Endothelial cell of hepatic sinusoid (primary cell): Measurements from ENCODE around the gene ABCG8.

Experiments
- in situ Hi-C: cut with HindIII; loops from 2 replicates; pipeline ENCODE4 v1.10.0; 2017; ENCODE audit warnings: low sequenced_read_pairs

Gene ABCG8

DNA sequence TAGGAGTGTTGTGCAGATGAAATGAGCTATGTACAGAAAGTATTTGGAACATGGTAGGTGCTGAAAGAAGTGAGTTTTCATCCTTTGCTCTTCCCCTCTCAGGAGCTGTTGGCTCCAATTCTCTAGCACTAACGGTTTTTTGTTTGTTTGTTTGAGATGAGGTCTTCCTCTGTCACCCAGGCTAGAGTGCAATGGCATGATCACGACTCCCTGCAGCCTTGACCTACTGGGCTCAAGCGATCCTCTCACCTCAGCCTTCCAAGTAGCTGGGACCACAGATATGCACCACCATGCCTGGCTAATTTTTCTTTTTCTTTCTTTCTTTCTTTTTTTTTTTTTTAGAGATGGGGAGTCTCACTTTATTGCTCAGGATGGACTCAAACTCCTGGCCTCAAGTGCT lies 12.9 kb upstream of the ABCG8 start:
- in situ Hi-C loops, result no loop called here

DNA sequence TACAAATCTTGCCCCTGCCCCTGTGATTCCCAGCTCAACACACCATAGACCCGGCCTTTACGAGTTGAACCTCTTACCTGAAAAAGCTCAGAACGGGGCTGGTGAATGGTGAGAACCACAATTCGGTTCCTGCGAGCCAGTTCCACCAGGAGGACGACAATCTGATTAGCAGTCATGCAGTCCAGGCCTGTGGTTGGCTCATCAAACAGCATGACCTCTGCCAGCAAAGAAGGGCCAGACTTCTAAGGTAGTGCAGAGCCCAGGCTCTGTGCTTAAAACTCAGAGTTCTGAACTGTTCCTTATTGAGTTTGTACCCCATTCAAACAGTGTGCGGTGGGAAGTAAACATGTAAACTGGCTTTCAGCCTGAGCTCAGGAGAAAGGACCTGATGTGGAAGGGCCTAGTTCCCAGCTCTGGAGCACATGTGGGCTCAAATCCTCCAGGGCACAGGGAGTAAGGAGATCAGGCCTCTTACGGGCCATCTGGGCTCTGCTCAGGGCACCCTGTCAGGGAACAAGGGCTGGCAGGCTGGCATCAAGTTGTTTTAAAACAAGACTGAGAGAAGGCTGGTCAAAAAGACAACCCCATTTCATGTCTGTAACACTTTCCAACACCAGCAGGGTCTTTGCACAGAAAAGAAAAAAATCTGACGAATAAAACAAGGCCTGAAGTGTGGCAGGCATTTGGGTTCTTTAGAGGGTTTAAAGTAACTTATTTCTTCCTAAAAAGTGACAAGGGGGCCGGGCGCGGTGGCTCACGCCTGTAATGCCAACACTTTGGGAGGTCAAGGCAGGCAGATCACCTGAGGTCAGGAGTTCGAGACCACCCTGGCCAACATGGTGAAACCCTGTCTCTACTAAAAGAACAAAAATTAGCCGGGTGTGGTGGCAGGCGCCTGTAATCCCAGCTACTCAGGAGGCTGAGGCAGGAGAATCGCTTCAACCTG lies 12.2 kb upstream of the ABCG8 start:
- in situ Hi-C loops, result no loop called here

DNA sequence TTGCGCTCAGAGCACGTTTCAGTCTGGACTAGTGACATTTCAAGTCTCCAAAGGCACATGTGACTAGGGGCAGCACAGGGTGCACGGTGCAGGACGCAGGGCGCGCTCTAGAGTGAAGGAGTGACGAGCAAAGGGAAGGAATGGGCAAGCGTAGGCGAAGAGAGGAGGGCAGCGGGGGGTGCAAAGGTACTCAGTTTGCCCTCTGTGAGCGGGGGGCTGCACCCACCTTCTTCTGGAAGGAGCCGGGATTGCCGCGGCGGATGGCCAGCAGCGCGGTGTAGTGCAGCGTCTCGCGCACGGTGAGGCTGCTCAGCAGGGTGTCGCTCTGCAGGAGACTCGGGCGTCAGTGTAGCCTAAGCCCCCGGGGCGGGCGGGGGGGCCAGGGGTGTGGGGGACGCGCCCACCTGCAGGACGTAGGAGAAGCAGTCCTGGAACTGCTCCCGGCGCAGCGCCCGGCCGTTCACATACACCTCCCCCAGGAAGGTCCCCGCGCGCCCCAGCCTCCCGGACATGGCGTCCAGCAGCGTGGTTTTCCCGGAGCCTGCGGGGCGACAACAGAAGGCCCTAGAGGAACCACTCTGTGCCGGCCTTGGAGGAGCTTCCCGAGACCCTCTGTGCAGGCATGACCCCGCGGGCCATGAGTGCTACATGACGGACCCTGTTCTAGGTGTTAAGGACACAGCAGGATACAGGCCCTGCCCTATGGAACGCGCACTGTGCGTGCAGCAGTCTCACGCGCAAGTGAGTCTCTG lies 7.1 kb upstream of the ABCG8 start:
- in situ Hi-C loops, result no loop called here

DNA sequence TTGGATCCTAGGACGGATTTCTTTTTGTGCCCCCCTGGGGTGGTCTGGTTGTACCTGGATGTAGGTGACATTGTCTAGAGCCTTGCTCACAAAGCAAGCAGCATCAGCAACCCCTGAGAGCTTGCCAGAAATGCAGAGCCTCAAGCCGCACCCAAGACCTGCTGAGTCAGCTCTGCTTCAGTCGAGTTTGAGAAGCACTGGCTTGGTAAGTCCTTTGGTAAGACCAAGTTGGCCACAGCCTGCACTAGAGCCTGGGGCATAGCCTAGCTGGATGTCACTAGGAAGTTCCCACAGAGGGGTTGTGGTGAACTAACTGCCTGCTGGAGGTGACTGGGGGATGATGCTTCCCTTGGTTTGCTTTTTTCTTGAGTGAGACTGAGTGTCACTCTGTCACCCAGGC lies 6.3 kb upstream of the ABCG8 start:
- in situ Hi-C loops, result no loop called here

DNA sequence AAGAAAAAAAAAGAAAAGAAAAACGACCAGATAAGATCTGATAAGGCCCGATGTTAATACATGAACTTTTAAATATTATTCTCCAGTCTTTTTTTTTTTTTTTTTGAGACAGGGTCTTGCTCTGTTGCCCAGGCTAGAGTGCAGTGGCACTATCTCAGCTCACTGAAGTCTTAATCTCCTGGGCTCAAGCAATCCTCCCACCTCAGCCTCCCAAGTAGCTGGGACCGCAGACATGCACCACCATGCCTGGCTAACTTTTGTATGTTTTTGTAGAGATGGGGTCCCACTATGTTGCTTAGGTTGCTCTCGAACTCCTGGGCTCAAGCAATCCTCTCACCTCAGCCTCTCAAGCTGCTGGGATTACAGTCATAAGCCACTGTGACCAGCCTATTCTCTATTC lies 1.7 kb upstream of the ABCG8 start:
- in situ Hi-C loops, result no loop called here

DNA sequence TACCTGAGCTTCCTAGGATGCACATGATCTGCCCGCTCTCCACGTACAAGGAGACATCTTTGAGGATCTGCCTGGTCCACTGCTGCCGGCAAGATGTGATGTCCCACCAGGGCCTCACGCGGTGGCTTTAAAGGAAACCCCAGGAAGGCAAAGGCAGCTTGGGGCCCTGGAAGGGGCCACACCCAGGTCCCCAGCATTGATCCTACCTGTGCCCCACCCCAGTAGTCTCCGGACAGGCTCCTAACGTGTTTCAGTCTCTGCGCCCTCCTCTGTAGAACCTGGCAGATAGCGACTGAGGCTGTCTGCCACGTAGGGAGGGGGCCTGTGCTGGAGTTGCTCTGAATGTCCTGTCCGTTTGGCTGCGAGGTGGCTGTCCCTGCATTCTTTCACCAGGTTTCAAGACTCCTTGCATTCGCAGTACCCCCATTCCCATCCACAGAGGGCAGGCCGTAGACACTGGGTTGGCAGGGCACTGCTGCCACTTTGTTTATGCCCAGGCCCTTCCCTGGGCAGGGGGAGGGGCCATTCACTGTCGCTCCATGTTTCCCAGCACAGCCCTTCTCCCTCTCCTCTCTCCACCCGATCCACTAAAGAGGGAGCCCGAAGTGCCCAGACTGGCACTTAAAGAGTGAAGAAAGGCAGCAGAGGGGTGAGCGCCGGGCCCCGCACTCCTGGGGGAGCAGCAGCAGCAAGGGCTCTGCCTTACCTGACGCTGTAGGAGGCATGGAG lies 776 bp upstream of the ABCG8 start:
- in situ Hi-C loops, result no loop called here

DNA sequence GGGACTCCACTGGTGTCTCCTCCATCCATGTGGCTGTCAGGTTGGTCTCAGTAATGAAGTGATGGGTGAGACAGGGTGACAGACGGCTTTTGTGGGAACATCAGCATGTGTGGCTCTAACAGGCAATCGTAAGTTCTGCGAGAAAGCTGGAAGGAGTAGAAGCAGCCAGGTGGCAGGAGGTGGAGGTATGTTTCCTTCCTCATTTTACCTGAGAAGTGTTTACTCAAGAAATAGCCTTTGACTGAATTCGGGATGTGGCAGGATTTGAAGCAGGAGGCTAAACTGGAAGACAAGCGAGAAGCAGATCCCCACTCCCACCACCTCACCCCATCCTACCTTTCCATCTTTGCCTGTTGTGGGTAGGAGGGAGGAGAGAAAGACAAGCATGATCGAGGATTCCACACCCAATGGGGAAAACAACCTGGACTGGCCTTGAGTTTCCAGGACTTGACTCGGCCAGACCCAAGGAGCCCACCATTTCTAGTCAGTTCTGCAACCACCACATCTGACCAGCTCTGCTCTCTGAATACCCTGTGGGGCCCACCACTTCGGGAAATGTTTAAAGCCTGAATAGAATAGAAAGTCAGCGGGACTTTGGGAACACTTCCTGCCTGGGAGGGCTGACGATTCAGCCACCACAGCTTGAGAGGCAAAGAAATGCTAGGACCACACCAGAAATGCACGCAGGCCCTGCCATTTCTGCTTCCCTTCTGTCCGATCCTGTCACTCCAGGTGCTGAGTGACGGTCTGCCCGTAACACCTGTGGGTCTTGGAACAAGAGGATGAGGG lies 1.2 kb downstream of the ABCG8 start:
- in situ Hi-C loops, result no loop called here

DNA sequence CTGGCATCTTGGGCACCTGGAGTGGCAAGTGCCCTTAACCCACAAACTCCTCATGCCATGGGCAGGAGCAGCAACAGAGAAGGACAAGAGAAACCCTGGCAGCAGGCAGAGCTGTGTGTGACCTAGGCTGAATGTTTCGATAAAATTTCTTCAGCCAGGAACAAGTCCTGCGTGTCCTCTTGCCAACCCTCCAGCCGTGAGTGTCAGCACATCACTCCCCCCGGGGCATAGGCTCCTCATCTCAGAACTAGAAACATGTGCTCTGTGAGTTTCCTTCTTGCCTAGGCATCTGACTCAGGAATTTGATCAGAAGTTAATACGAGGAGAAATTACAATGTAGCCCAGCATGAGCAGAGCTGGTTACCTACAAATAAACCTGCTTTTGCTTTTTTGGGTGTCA lies 2.2 kb downstream of the ABCG8 start:
- in situ Hi-C loops, result no loop called here

DNA sequence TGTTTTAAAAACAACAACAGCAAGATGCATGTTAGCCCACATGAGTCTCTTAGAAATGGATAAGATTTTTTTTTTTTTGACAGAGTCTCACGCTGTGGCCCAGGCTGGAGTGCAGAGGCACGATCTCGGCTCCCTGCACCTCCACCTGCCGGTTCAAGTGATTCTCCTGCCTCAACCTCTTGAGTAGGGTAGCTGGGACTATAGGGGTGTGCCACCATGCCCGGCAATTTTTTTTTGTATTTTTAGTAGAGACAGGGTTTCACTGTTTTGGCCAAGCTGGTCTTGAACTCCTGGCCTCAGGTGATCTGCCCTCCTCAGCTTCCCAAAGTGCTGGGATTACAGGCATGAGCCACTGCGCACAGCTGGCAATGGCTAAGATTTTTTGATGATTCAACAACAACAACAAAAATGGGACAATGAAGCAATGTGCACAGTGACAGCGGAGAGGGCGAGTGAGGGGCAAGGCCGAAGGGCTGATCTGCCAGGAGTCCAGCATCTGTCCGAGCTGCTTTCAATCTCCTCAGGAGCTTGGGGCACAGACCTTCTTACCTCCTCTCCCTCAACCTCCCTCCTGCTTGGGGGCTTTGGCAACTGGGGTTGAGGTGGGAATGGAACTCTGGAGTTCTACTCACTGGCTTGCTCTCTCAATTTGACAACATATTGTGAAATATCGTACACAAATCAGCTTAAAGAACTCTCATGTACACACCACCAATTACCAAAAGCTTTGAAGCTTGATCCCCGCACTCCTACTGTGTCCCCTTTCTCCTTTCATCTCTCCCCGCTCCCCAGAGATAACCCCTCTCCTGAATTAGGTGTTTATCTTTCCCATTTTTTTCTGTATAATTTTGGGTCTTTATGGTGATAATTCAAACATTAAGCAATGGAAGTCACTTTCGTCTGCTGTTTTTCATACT lies 3.4 kb downstream of the ABCG8 start:
- in situ Hi-C loops, result no loop called here

DNA sequence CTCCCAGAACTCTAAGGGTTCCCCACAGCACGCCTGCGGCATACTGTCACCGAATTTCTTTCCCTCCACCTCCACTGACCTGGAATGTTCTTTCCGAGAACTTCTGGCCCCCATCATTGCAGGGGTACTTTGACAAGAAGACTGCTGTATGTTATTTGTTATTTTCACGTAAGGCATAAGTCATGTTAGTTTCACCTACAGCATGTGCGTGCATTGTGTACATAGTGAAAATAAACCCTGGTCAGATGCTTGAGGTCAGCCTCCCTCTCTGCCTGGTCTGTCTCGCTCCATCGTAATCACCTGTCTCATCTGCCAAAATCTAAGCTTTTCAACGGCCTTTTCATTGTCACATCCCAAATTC lies 4.1 kb downstream of the ABCG8 start:
- in situ Hi-C loops, result no loop called here

DNA sequence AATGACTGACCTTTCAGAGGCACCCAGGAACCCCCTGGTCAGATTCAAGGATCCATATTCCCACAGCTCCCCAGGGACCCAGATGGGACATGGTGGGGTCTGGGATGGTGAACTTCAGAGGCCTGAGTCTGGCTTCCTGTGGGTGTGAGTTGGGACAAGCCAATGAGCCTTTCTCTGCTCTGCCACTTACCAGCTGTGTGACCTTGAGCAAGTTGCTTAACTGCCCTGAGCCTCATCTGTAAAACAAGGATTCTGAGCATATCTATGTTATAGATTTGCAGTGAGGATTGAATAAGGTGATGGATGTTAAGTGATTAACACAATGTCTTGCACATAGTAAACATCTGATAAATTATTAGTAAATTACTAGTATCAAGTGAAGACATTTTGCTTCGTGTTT lies 6.4 kb downstream of the ABCG8 start:
- in situ Hi-C loops, result no loop called here

DNA sequence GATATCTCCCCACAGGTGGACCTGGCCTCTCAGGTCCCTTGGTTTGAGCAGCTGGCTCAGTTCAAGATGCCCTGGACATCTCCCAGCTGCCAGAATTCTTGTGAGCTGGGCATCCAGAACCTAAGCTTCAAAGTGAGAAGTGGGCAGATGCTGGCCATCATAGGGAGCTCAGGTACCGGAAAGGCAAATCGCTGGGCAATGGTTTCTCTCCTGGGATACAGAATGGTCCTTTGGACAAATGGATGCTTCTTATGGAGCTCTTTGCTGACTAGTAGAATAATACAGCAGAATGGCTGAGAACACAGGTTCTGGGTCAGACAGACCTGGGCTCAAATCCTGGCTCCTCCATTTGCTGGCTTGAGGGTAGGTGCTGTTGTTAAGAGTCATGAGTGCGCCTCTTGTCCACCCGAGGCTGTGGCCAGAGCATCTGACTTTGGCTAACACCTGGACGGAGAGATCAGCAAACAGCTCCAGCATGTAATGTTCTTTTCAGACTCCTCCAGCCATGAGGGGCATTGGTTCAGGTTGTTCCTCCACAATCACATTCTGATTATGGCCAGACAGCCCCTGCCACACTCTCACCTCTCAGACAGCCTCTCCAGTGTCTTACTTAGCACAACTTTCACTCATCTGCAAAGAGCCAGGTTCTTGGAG lies 7.5 kb downstream of the ABCG8 start:
- in situ Hi-C loops, result no loop called here

DNA sequence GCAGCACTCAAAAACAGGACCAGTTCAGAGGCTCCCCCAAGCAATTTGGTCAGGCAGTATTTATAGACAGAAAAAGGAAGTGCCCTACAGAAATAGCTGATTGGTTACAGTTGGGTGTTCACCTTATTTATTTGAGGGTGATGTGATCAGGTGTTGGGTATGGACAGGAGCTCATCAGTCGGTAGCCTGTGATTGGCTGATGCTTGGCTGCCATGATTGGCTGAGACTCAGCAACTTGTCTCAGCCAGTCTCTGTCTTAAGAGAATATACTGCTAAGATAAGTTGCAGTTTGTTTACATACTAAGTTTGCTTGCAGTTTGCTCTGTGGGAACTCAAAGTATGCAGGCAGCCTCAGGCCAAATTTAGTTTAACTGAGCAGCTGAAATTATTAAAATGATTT lies 9.4 kb downstream of the ABCG8 start:
- in situ Hi-C loops, result no loop called here

DNA sequence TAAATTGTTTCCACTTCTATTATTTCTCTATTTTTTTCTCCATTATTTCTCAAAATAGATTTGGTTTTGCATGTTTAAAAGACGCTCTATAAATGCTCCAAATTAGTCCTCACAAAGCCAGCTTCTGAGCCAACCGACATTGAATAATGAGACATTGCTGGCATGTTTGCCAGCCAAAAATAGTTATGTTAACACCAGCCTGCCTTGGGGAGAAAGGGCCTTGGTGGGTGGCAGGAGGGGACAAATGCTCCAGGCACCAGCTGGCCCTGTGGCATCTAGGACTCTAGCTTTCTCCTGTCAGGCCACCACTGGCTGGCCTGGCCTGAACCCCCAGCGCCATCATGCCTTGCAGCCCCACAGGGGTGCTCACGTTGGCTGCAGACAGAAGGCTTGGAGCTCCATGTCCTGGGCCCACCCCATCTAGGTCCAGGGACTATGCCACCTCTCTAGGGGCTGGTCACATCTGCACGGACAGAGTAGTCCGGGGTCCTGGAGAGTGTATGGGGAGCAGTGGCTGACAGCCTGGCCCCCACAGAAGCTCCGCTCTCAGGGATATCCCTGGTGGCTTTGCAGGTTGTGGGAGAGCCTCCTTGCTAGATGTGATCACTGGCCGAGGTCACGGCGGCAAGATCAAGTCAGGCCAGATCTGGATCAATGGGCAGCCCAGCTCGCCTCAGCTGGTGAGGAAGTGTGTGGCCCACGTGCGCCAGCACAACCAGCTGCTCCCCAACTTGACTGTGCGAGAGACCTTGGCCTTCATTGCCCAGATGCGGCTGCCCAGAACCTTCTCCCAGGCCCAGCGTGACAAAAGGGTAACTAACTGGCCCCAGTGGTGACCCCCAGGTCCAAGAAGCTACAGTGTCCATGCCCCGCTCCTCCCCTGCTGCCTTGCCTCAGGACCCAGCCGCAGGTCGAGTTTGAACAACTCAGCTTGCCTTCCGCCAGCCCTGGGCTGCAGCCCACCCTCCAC lies 12.5 kb downstream of the ABCG8 start:
- in situ Hi-C loops, result loop anchor here (5.0 kb wide), 1 partner anchor 41 kb away; no protein-coding TSS in a partner anchor

DNA sequence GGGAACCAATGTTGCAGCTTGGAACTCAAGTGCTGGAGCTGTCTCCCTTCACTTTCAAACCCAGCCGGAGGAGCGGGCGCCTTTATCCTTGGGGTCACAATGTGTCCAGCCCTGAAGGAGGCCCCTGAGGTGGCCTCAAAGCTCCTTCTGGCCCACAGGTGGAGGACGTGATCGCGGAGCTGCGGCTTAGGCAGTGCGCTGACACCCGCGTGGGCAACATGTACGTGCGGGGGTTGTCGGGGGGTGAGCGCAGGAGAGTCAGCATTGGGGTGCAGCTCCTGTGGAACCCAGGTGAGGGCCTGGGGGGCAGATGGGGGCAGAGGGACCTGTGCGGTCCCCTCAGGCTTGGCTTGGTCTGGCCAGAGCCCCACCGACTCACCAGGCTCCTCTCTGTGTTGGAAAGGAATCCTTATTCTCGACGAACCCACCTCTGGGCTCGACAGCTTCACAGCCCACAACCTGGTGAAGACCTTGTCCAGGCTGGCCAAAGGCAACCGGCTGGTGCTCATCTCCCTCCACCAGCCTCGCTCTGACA lies 13.5 kb downstream of the ABCG8 start:
- in situ Hi-C loops, result loop anchor here (5.0 kb wide), 1 partner anchor 40 kb away; no protein-coding TSS in a partner anchor

DNA sequence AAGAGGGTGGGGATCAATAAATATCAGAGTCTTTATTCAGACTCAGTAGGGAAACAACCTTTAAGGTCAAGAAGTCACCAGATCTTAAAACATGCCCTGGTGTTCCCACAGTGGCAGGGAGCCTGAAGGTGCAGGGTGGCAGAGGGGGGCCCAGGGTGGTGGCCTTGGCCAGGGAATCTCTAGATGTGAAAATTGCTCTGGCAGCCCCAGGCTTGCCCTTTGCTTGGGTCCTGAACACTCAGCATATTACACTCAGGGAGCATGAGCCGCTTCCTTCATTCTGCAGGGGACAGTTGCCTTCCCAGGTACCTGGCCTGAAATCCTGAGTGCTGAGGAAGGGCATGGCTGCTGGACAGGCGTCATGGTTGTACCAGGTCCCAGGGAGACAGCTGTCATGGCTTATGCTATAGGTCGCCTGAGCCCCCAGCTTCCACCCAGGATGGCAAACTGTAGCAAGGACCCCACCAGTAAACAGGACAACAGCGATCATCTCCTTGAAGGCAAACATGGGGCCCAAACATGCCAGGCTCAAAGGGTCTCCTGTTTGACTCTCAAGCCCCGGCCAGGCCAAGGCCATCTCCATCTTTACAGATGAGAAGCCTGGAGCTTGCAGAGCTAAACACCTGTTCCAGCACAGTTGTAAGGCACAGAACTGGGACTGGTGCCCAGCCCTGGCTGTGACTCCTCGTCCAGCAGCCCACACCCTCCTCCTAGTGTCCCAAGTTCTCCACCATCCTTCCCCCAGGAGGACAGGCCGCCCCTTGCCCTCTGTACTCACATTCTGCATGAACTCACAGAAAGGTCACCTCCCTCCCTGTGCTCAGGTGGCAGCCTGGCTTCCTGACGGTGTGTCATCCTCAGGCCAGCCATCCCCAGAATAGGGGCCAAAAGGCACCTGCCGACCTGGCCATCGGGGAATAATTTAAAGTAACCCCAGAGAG lies 14.6 kb downstream of the ABCG8 start:
- in situ Hi-C loops, result loop anchor here (5.0 kb wide), 1 partner anchor 39 kb away; no protein-coding TSS in a partner anchor
